GM10248 (cell line): ENCODE measurements around the gene FLOT1.

Experiments
- CTCF ChIA-PET: fragments of 300-600 bp; sonication (Branson Sonifier 250); formaldehyde crosslinking; extraction: SDS; loops from one replicate; lab custom pipeline; 2021; ENCODE audit warnings: antibody characterized with exemption; lab: Yijun Ruan, JAX
- POLR2A ChIA-PET: fragments of 350-650 bp; sonication (Branson Sonifier 250); formaldehyde crosslinking; extraction: SDS; loops from one replicate; lab custom pipeline; 2020; ENCODE audit warnings: antibody characterized with exemption; lab: Yijun Ruan, JAX
- DNase-seq: peaks from one replicate; pipeline ENCODE4 v3.0.0; 2012; ENCODE audit errors: extremely low spot score
- TF ChIP-seq, protein P1 (sequence below): IDR thresholded peaks from 2 replicates; pipeline ENCODE4 v1.5.1; 2012; ENCODE audit warnings: mild to moderate bottlenecking, low read depth; ENCODE audit errors: extremely low read depth, missing control alignments, control extremely low read depth

The FLOT1 gene, protein sequence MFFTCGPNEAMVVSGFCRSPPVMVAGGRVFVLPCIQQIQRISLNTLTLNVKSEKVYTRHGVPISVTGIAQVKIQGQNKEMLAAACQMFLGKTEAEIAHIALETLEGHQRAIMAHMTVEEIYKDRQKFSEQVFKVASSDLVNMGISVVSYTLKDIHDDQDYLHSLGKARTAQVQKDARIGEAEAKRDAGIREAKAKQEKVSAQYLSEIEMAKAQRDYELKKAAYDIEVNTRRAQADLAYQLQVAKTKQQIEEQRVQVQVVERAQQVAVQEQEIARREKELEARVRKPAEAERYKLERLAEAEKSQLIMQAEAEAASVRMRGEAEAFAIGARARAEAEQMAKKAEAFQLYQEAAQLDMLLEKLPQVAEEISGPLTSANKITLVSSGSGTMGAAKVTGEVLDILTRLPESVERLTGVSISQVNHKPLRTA

DNA sequence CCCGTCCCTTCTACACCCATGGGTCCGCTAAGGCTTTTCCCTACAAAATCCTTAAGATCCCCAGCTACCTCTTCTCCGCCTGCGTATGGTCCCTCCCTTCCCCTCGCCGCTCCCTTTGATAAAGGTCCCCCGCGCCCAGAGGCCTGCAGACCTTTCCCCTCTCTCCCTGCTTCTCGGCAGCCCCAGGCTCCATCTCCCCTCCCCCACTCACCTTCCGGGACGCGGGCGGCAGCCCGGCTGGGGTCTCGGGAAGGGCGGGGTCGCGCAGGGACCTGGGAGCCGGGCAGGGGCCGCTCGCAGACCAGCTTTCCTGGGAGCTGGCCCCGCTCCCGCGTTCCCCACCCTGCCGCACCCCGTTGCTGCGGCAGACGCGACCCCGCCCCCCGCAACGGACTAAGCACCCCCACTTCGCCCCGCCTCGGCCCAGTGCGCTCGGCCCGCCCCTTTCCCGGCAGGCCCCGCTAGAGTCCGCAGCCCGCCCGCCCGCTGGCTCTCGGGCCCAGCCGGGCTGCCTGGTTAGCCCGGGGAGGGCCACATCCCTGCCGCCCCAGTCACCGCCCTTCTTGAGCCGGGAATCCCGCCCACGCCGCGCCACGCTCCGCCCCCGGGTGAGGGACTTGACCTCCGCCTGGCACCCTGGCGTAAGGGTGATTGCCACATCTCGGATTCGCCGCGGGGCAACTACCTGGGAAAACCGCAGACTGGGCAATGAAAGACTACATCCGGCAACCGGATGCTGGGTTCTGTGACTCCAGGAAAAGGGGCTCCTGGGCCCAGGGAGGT, at the start of gene FLOT1:
Gene FLOT1, minus strand, starts transcription at position 372 of the 783 bp plus-strand sequence. CDS start 498 bp downstream, outside the sequence.
- POLR2A ChIA-PET: interaction anchor here (0.7 kb wide), 1 partner anchor 12 kb away, joined by 3 read pairs; no protein-coding TSS in a partner anchor
- CTCF ChIA-PET: interaction anchor here (0.9 to 2.1 kb wide), 7 partner anchors 11 to 201 kb away, joined by 3 to 8 read pairs (median 4); no protein-coding TSS in a partner anchor
- TF ChIP-seq, protein P1, sequence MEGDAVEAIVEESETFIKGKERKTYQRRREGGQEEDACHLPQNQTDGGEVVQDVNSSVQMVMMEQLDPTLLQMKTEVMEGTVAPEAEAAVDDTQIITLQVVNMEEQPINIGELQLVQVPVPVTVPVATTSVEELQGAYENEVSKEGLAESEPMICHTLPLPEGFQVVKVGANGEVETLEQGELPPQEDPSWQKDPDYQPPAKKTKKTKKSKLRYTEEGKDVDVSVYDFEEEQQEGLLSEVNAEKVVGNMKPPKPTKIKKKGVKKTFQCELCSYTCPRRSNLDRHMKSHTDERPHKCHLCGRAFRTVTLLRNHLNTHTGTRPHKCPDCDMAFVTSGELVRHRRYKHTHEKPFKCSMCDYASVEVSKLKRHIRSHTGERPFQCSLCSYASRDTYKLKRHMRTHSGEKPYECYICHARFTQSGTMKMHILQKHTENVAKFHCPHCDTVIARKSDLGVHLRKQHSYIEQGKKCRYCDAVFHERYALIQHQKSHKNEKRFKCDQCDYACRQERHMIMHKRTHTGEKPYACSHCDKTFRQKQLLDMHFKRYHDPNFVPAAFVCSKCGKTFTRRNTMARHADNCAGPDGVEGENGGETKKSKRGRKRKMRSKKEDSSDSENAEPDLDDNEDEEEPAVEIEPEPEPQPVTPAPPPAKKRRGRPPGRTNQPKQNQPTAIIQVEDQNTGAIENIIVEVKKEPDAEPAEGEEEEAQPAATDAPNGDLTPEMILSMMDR: no peak
- DNase-seq: peak; percentile 94

DNA sequence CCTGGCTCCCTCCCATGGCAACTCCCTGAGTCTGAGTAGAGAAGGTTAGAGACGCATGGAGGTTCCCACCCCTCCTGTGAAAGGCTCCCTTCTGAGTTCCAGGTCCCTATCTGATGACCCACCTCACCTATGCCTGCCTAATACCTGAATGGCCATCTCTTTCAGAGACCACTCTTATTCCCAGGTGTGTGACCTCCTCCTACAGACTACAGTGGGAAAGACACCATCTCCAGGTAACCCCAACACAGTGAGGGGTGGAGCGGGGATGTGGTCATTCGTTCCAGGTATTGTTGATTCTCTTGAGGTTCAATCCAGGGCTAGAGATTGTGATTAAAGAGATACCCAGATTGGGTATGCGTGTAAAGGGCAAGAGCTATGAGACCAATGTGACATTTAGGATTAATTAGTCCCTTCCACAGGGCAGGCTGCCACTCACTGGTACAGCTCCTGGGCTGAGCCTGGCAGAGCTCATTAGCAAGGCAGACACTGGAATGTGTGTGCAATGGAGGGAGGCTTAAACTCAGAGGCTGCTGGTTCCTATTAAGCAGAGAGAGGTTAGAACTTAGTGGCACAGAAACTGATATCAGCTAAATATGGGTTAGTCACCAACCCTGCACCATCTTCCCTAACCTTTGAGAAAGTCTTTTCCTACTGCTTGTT, 48.4 kb upstream of the FLOT1 start:
- CTCF ChIA-PET: interaction anchor here (1.3 to 2.2 kb wide), 7 partner anchors 9 to 296 kb away, joined by 3 to 7 read pairs (median 4); no protein-coding TSS in a partner anchor

DNA sequence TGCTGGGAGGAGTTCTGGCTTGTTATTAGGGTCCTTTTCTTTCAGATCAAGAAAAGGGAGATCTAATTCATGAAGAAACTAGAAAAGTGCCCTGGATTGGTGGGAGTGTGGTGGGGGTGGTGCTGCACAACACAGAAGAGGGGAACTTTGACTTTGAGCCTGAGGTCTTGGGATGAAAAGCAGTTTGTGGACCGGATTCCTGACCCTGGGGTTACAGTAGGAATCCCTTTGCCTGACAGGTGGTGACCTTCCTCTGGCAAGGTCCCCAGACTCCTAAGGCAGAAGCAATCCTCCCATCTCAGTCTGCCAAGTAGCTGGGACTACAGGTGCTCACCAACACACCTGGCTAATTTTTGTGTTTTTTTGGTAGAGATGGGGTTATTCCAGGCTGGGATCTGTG, 47.1 kb upstream of the FLOT1 start:
- CTCF ChIA-PET: interaction anchor here (1.0 to 3.6 kb wide), 9 partner anchors 9 to 297 kb away, joined by 3 to 12 read pairs (median 3); no protein-coding TSS in a partner anchor
- no peak for DNase-seq
- TF ChIP-seq, protein P1: no peak
- POLR2A ChIA-PET: no interaction called here

More for the DNA sequence above, 48.4 kb upstream of the FLOT1 start:
- POLR2A ChIA-PET: no interaction called here
- TF ChIP-seq, protein P1: no peak
- DNase-seq: no peak

DNA sequence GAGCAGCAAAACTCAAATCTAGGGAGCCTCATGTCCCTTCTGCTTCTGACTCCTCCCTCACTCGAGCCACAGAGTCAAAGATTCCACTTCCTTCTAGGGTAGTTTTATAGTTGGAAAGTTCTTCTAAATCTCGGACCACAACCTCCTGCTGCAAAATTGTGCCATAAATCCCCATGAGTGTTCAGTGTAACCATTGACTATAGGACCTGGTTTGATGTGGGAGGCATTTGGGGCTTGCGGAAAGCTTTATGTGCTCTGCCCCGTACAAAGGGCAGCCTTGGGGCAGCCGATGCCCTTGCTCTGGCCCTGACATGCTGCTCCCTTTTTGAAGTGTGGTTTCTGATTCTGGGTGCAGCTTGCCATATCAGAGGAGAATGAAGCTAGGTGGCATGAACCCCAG, 45.5 kb upstream of the FLOT1 start:
- TF ChIP-seq, protein P1: no peak
- ChIA-PET CTCF (interaction anchor here (0.8 to 3.6 kb wide), 14 partner anchors 9 to 299 kb away, joined by 3 to 12 read pairs (median 3); no protein-coding TSS in a partner anchor), POLR2A (no interaction called here)
- no peak for DNase-seq

DNA sequence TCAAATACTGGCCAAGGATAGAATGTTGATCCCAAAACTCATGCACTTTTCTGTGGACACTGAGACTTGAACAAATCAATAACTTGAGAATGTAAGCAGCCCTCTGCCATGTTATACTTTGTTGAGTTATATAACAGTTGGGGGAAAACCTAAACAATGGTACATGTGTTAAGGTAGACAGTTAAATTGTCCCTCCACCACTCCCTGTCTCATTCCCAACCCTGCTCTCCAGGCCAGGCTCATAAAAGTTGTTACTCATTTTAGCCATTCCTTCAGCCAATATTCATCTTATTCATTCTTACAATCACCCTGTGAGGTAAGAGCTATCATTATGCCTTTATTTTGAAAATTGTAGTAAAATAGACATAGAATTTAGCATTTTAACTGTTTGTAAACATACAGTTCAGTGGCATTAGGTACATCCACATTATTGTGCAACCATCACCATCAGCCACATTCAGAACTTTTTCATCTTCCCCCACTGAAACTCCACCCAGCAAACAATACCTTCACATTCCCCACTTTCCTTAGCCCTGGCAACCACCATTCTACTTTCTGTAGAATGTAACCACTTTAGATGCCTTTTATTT, 40.0 kb upstream of the FLOT1 start:
- no peak for DNase-seq
- CTCF ChIA-PET: interaction anchor here (0.7 to 2.1 kb wide), 7 partner anchors 9 to 286 kb away, joined by 3 to 6 read pairs (median 3); no protein-coding TSS in a partner anchor
- POLR2A ChIA-PET: interaction anchor here (0.7 kb wide), 1 partner anchor 38 kb away, joined by 3 read pairs; the partner anchor contains the start of gene IER3
- TF ChIP-seq, protein P1: no peak
